ENCODE results near the gene PSMA7. TPM values are rescaled to one million over a fixed set of nuclear protein-coding genes. Genes with fewer than 3 reads are reported as not detected.

Gene PSMA7
- total RNA-seq, 4 donors from 2014 or later, result 181 to 264 (median 228) TPM

- Histone ChIP-seq H3K4me1 (no peaks in the 10 kb centered on the region), H3K9me3 (peaks cover 0 to 58% (median 24%) of the 10 kb centered on the region in 4 donors), H3K27me3 (no peaks in the 10 kb centered on the region), H3K27ac (no peak overlapping the region), H3K36me3 (no peaks in the 10 kb centered on the region), H3K4me3 (no peak overlapping the region)
- TF ChIP-seq CTCF (IDR thresholded peaks at IDR 0.05), result no peak
- no peak for TF ChIP-seq POLR2A (IDR thresholded peaks at IDR 0.05)
- DNase-seq, result no peak
These were observed 30.8 kb downstream of the PSMA7 start for GRCh38 chr20:62112368-62112767.

- no peak overlapping the region for H3K4me3 ChIP-seq
- TF ChIP-seq POLR2A (IDR thresholded peaks at IDR 0.05), result no peak
- TF ChIP-seq CTCF (IDR thresholded peaks at IDR 0.05), result no peak
- no peaks in the 10 kb centered on the region for H3K36me3 ChIP-seq
- H3K27me3 ChIP-seq, result no peaks in the 10 kb centered on the region
- no peak overlapping the region for H3K27ac ChIP-seq
- H3K9me3 ChIP-seq, result peaks cover 0 to 60% (median 30%) of the 10 kb centered on the region in 4 donors
- no peak for DNase-seq
- no peaks in the 10 kb centered on the region for H3K4me1 ChIP-seq
These were observed 32.0 kb downstream of the PSMA7 start for GRCh38 chr20:62111148-62111547.

GRCh38 chr20:62105592-62105991 lies 37.6 kb downstream of the PSMA7 start:
- Histone ChIP-seq H3K27ac (no peak overlapping the region), H3K9me3 (peaks cover 0 to 48% (median 19%) of the 10 kb centered on the region in 4 donors), H3K27me3 (no peaks in the 10 kb centered on the region), H3K4me3 (no peak overlapping the region), H3K36me3 (no peaks in the 10 kb centered on the region), H3K4me1 (peaks cover 0 to 4% (median 0%) of the 10 kb centered on the region in 4 donors)
- no peak for DNase-seq
- TF ChIP-seq POLR2A (IDR thresholded peaks at IDR 0.05) (no peak), CTCF (IDR thresholded peaks at IDR 0.05) (no peak)

GRCh38 chr20:62104791-62105345 lies 38.3 kb downstream of the PSMA7 start:
- peaks cover 0 to 48% (median 18%) of the 10 kb centered on the region in 4 donors for H3K9me3 ChIP-seq
- TF ChIP-seq POLR2A (IDR thresholded peaks at IDR 0.05) (no peak), CTCF (IDR thresholded peaks at IDR 0.05) (no peak)
- H3K27me3 ChIP-seq, result no peaks in the 10 kb centered on the region
- no peak for DNase-seq
- H3K4me1 ChIP-seq, result peaks cover 0 to 4% (median 0%) of the 10 kb centered on the region in 4 donors
- H3K4me3 ChIP-seq, result no peak overlapping the region
- no peaks in the 10 kb centered on the region for H3K36me3 ChIP-seq
- H3K27ac ChIP-seq, result no peak overlapping the region

- Histone ChIP-seq H3K4me1 (peaks cover 0 to 4% (median 0%) of the 10 kb centered on the region in 4 donors), H3K4me3 (no peak overlapping the region), H3K9me3 (peaks cover 0 to 48% (median 18%) of the 10 kb centered on the region in 4 donors), H3K36me3 (no peaks in the 10 kb centered on the region), H3K27me3 (no peaks in the 10 kb centered on the region), H3K27ac (no peak overlapping the region)
- TF ChIP-seq CTCF (IDR thresholded peaks at IDR 0.05) (no peak), POLR2A (IDR thresholded peaks at IDR 0.05) (no peak)
- DNase-seq, result no peak
These were observed 38.9 kb downstream of the PSMA7 start for GRCh38 chr20:62104234-62104789.

Data from Peyer's patch (tissue), 4 donors.